ENCODE data around the gene KCNA2.

The KCNA2 gene

GRCh38 chr1:110605901-110606656, at the start of gene KCNA2:
TSS of gene KCNA2 (minus strand) at chr1:110606358. CDS start at chr1:110604782, 1,576 bp downstream.
- DNase-seq (ENCODE audit: low read depth in 2 of 3, low spot score in 1 of 3): no peak

- no peak for DNase-seq (ENCODE audit: low read depth in 2 of 3, low spot score in 1 of 3)
Measured at GRCh38 chr1:110650609-110651008, 44.5 kb upstream of the KCNA2 start.

GRCh38 chr1:110648417-110648816, 42.3 kb upstream of the KCNA2 start:
- DNase-seq (ENCODE audit: low read depth in 2 of 3, low spot score in 1 of 3): no peak

- no peak for DNase-seq (ENCODE audit: low read depth in 2 of 3, low spot score in 1 of 3)
Measured at GRCh38 chr1:110647254-110647891, 41.2 kb upstream of the KCNA2 start.

GRCh38 chr1:110645821-110646735, 39.9 kb upstream of the KCNA2 start:
- DNase-seq (ENCODE audit: low read depth in 2 of 3, low spot score in 1 of 3): no peak

GRCh38 chr1:110645211-110645610, 39.1 kb upstream of the KCNA2 start:
- DNase-seq (ENCODE audit: low read depth in 2 of 3, low spot score in 1 of 3): no peak

GRCh38 chr1:110643879-110644472, 37.8 kb upstream of the KCNA2 start:
- no peak for DNase-seq (ENCODE audit: low read depth in 2 of 3, low spot score in 1 of 3)

- DNase-seq (ENCODE audit: low read depth in 2 of 3, low spot score in 1 of 3): no peak
Measured at GRCh38 chr1:110639724-110640386, 33.7 kb upstream of the KCNA2 start.

GRCh38 chr1:110638556-110638955, 32.4 kb upstream of the KCNA2 start:
- DNase-seq (ENCODE audit: low read depth in 2 of 3, low spot score in 1 of 3): no peak

GRCh38 chr1:110638058-110638457, 31.9 kb upstream of the KCNA2 start:
- no peak for DNase-seq (ENCODE audit: low read depth in 2 of 3, low spot score in 1 of 3)

- no peak for DNase-seq (ENCODE audit: low read depth in 2 of 3, low spot score in 1 of 3)
Measured at GRCh38 chr1:110637475-110637874, 31.3 kb upstream of the KCNA2 start.

GRCh38 chr1:110636149-110636935, 30.2 kb upstream of the KCNA2 start:
- DNase-seq (ENCODE audit: low read depth in 2 of 3, low spot score in 1 of 3): no peak

- DNase-seq (ENCODE audit: low read depth in 2 of 3, low spot score in 1 of 3): no peak
Measured at GRCh38 chr1:110635434-110635833, 29.3 kb upstream of the KCNA2 start.

- peak; percentile 60 to 78 (median 76) for DNase-seq (ENCODE audit: low read depth in 2 of 3, low spot score in 1 of 3)
Measured at GRCh38 chr1:110634455-110635311, 28.5 kb upstream of the KCNA2 start.

GRCh38 chr1:110634086-110634454, 27.9 kb upstream of the KCNA2 start:
- DNase-seq (ENCODE audit: low read depth in 2 of 3, low spot score in 1 of 3): no peak

- no peak for DNase-seq (ENCODE audit: low read depth in 2 of 3, low spot score in 1 of 3)
Measured at GRCh38 chr1:110633646-110634030, 27.5 kb upstream of the KCNA2 start.

GRCh38 chr1:110631836-110632620, 25.9 kb upstream of the KCNA2 start:
- DNase-seq (ENCODE audit: low read depth in 2 of 3, low spot score in 1 of 3): no peak
